ENCODE results near the gene PALLD. TPM values are rescaled to one million over a fixed set of nuclear protein-coding genes. Genes with fewer than 3 reads are reported as not detected.

The PALLD gene
- total RNA-seq, 2 donors from 2014 or later, result 72.1 to 195 TPM

GRCh38 chr4:168881781-168882420 lies 385.0 kb downstream of the PALLD start:
- DNase-seq, result no peak
- no peaks in the 10 kb centered on the region for H3K36me3 ChIP-seq
- no peak overlapping the region for H3K27ac ChIP-seq
- no peak overlapping the region for H3K4me3 ChIP-seq
- TF ChIP-seq CTCF (IDR thresholded peaks at IDR 0.05), result no peak
- H3K9me3 ChIP-seq, result no peaks in the 10 kb centered on the region
- H3K4me1 ChIP-seq, result no peaks in the 10 kb centered on the region
- intact Hi-C loops (cut with DNase I), result no loop called here
- no peaks in the 10 kb centered on the region for H3K27me3 ChIP-seq
- no peak overlapping the region for H3K9ac ChIP-seq (ENCODE audit: low read depth in 2 of 2, low read length in 2 of 2)

- DNase-seq, result no peak
- no peaks in the 10 kb centered on the region for H3K36me3 ChIP-seq
- H3K27me3 ChIP-seq, result no peaks in the 10 kb centered on the region
- no peak overlapping the region for H3K4me3 ChIP-seq
- no peak overlapping the region for H3K9ac ChIP-seq (ENCODE audit: low read depth in 2 of 2, low read length in 2 of 2)
- intact Hi-C loops (cut with DNase I), result no loop called here
- TF ChIP-seq CTCF (IDR thresholded peaks at IDR 0.05), result no peak
- no peaks in the 10 kb centered on the region for H3K9me3 ChIP-seq
- H3K4me1 ChIP-seq, result no peaks in the 10 kb centered on the region
- H3K27ac ChIP-seq, result no peak overlapping the region
Observed at GRCh38 chr4:168882650-168883233, 385.9 kb downstream of the PALLD start.

- DNase-seq, result no peak
Observed at GRCh38 chr4:168883513-168883912, 386.7 kb downstream of the PALLD start.

GRCh38 chr4:168884251-168885124 lies 387.6 kb downstream of the PALLD start:
- Histone ChIP-seq H3K4me3 (no peak overlapping the region), H3K4me1 (no peaks in the 10 kb centered on the region), H3K36me3 (no peaks in the 10 kb centered on the region), H3K27me3 (no peaks in the 10 kb centered on the region), H3K9ac (ENCODE audit: low read depth in 2 of 2, low read length in 2 of 2) (no peak overlapping the region), H3K27ac (no peak overlapping the region), H3K9me3 (no peaks in the 10 kb centered on the region)
- intact Hi-C loops (cut with DNase I), result no loop called here
- TF ChIP-seq CTCF (IDR thresholded peaks at IDR 0.05), result no peak
- no peak for DNase-seq

More at GRCh38 chr4:168883513-168883912, 386.7 kb downstream of the PALLD start:
- Histone ChIP-seq H3K4me1 (no peaks in the 10 kb centered on the region), H3K9ac (ENCODE audit: low read depth in 2 of 2, low read length in 2 of 2) (no peak overlapping the region), H3K27me3 (no peaks in the 10 kb centered on the region), H3K4me3 (no peak overlapping the region), H3K27ac (no peak overlapping the region), H3K9me3 (no peaks in the 10 kb centered on the region), H3K36me3 (no peaks in the 10 kb centered on the region)
- intact Hi-C loops (cut with DNase I), result no loop called here
- TF ChIP-seq CTCF (IDR thresholded peaks at IDR 0.05), result no peak

- Histone ChIP-seq H3K9ac (ENCODE audit: low read depth in 2 of 2, low read length in 2 of 2) (no peak overlapping the region), H3K27me3 (no peaks in the 10 kb centered on the region), H3K9me3 (no peaks in the 10 kb centered on the region), H3K36me3 (no peaks in the 10 kb centered on the region), H3K27ac (no peak overlapping the region), H3K4me3 (no peak overlapping the region), H3K4me1 (no peaks in the 10 kb centered on the region)
- no peak for TF ChIP-seq CTCF (IDR thresholded peaks at IDR 0.05)
- DNase-seq, result no peak
- intact Hi-C loops (cut with DNase I), result no loop called here
Observed at GRCh38 chr4:168885400-168885799, 388.5 kb downstream of the PALLD start.

Data from colonic mucosa (tissue), 4 donors.